Measurements from ENCODE around the gene BST2. TPM values are rescaled to one million over a fixed set of nuclear protein-coding genes. Genes with fewer than 3 reads are reported as not detected.

The BST2 gene
- polyA plus RNA-seq, 1 donor, result 31.4 TPM

GRCh38 chr19:17389957-17390664 lies 15.3 kb downstream of the BST2 start:
- peak overlapping the region; percentile 41 for H3K4me3 ChIP-seq (ENCODE audit: low read length)
- WGBS (ENCODE audit: insufficient coverage, low lambda C conversion rate), result 67% methylated on average over 1 of the region's 37 CpGs
- H3K4me1 ChIP-seq (ENCODE audit: control insufficient read depth, insufficient read depth, low read length), result peaks cover 7% of the 10 kb centered on the region
- H3K27me3 ChIP-seq (ENCODE audit: control insufficient read depth, insufficient read depth, low read length), result peaks cover 42% of the 10 kb centered on the region
- no peak overlapping the region for H3K27ac ChIP-seq (ENCODE audit: low read length)
- no peak for DNase-seq
- H3K9me3 ChIP-seq (ENCODE audit: control insufficient read depth, low read depth, low read length), result no peaks in the 10 kb centered on the region
- H3K36me3 ChIP-seq (ENCODE audit: control insufficient read depth, insufficient read depth, low read length), result no peaks in the 10 kb centered on the region

- no peak overlapping the region for H3K27ac ChIP-seq (ENCODE audit: low read length)
- no peak for DNase-seq
- no peaks in the 10 kb centered on the region for H3K36me3 ChIP-seq (ENCODE audit: control insufficient read depth, insufficient read depth, low read length)
- no peaks in the 10 kb centered on the region for H3K9me3 ChIP-seq (ENCODE audit: control insufficient read depth, low read depth, low read length)
- no peak overlapping the region for H3K4me3 ChIP-seq (ENCODE audit: low read length)
- H3K27me3 ChIP-seq (ENCODE audit: control insufficient read depth, insufficient read depth, low read length), result peaks cover 35% of the 10 kb centered on the region
- WGBS (ENCODE audit: insufficient coverage, low lambda C conversion rate), result no CpG with 5 or more reads among the region's 1 CpG
- H3K4me1 ChIP-seq (ENCODE audit: control insufficient read depth, insufficient read depth, low read length), result peaks cover 7% of the 10 kb centered on the region
Measured at GRCh38 chr19:17389288-17389687, 16.1 kb downstream of the BST2 start.

GRCh38 chr19:17385878-17386611 lies 19.4 kb downstream of the BST2 start:
- peak; percentile 36 to 37 for DNase-seq
- H3K4me1 ChIP-seq (ENCODE audit: control insufficient read depth, insufficient read depth, low read length), result no peaks in the 10 kb centered on the region
- WGBS (ENCODE audit: insufficient coverage, low lambda C conversion rate), result no CpG with 5 or more reads among the region's 20 CpGs

GRCh38 chr19:17380426-17381138 lies 24.8 kb downstream of the BST2 start:
- no CpG with 5 or more reads among the region's 5 CpGs for WGBS (ENCODE audit: insufficient coverage, low lambda C conversion rate)
- Histone ChIP-seq H3K4me3 (ENCODE audit: low read length) (no peak overlapping the region), H3K4me1 (ENCODE audit: control insufficient read depth, insufficient read depth, low read length) (no peaks in the 10 kb centered on the region), H3K9me3 (ENCODE audit: control insufficient read depth, low read depth, low read length) (no peaks in the 10 kb centered on the region), H3K27me3 (ENCODE audit: control insufficient read depth, insufficient read depth, low read length) (no peaks in the 10 kb centered on the region), H3K36me3 (ENCODE audit: control insufficient read depth, insufficient read depth, low read length) (no peaks in the 10 kb centered on the region), H3K27ac (ENCODE audit: low read length) (no peak overlapping the region)
- no peak for DNase-seq

More at GRCh38 chr19:17385878-17386611, 19.4 kb downstream of the BST2 start:
- Histone ChIP-seq H3K27ac (ENCODE audit: low read length) (no peak overlapping the region), H3K27me3 (ENCODE audit: control insufficient read depth, insufficient read depth, low read length) (peaks cover 11% of the 10 kb centered on the region), H3K9me3 (ENCODE audit: control insufficient read depth, low read depth, low read length) (no peaks in the 10 kb centered on the region), H3K4me3 (ENCODE audit: low read length) (no peak overlapping the region), H3K36me3 (ENCODE audit: control insufficient read depth, insufficient read depth, low read length) (no peaks in the 10 kb centered on the region)

- no peaks in the 10 kb centered on the region for H3K36me3 ChIP-seq (ENCODE audit: control insufficient read depth, insufficient read depth, low read length)
- no peaks in the 10 kb centered on the region for H3K27me3 ChIP-seq (ENCODE audit: control insufficient read depth, insufficient read depth, low read length)
- no peaks in the 10 kb centered on the region for H3K9me3 ChIP-seq (ENCODE audit: control insufficient read depth, low read depth, low read length)
- H3K4me1 ChIP-seq (ENCODE audit: control insufficient read depth, insufficient read depth, low read length), result no peaks in the 10 kb centered on the region
- no peak overlapping the region for H3K4me3 ChIP-seq (ENCODE audit: low read length)
- DNase-seq, result no peak
- WGBS (ENCODE audit: insufficient coverage, low lambda C conversion rate), result no CpG with 5 or more reads among the region's 14 CpGs
- no peak overlapping the region for H3K27ac ChIP-seq (ENCODE audit: low read length)
Measured at GRCh38 chr19:17379221-17379631, 26.2 kb downstream of the BST2 start.

GRCh38 chr19:17378271-17378670 lies 27.2 kb downstream of the BST2 start:
- H3K9me3 ChIP-seq (ENCODE audit: control insufficient read depth, low read depth, low read length), result no peaks in the 10 kb centered on the region
- no peak overlapping the region for H3K27ac ChIP-seq (ENCODE audit: low read length)
- no CpG with 5 or more reads among the region's 13 CpGs for WGBS (ENCODE audit: insufficient coverage, low lambda C conversion rate)
- H3K4me1 ChIP-seq (ENCODE audit: control insufficient read depth, insufficient read depth, low read length), result no peaks in the 10 kb centered on the region
- H3K36me3 ChIP-seq (ENCODE audit: control insufficient read depth, insufficient read depth, low read length), result no peaks in the 10 kb centered on the region
- no peak for DNase-seq
- H3K4me3 ChIP-seq (ENCODE audit: low read length), result no peak overlapping the region
- no peaks in the 10 kb centered on the region for H3K27me3 ChIP-seq (ENCODE audit: control insufficient read depth, insufficient read depth, low read length)

GRCh38 chr19:17376935-17377600 lies 28.4 kb downstream of the BST2 start, which contains the start of gene PLVAP:
Gene PLVAP, minus strand, starts transcription at chr19:17377342. Its CDS starts 54 bp downstream, at chr19:17377288.
- no CpG with 5 or more reads among the region's 39 CpGs for WGBS (ENCODE audit: insufficient coverage, low lambda C conversion rate)
- no peaks in the 10 kb centered on the region for H3K36me3 ChIP-seq (ENCODE audit: control insufficient read depth, insufficient read depth, low read length)
- no peak for DNase-seq
- H3K27ac ChIP-seq (ENCODE audit: low read length), result no peak within 1 kb of the TSS
- peak within 1 kb of the TSS; percentile 18 for H3K4me3 ChIP-seq (ENCODE audit: low read length)
- no peaks in the 10 kb centered on the region for H3K9me3 ChIP-seq (ENCODE audit: control insufficient read depth, low read depth, low read length)
- no peaks in the 10 kb centered on the region for H3K4me1 ChIP-seq (ENCODE audit: control insufficient read depth, insufficient read depth, low read length)
- no peaks in the 10 kb centered on the region for H3K27me3 ChIP-seq (ENCODE audit: control insufficient read depth, insufficient read depth, low read length)

GRCh38 chr19:17370026-17370587 lies 35.3 kb downstream of the BST2 start:
- no peaks in the 10 kb centered on the region for H3K36me3 ChIP-seq (ENCODE audit: control insufficient read depth, insufficient read depth, low read length)
- no peak overlapping the region for H3K4me3 ChIP-seq (ENCODE audit: low read length)
- H3K27ac ChIP-seq (ENCODE audit: low read length), result no peak overlapping the region
- no peaks in the 10 kb centered on the region for H3K27me3 ChIP-seq (ENCODE audit: control insufficient read depth, insufficient read depth, low read length)
- DNase-seq, result no peak
- 50% methylated on average over 2 of the region's 8 CpGs for WGBS (ENCODE audit: insufficient coverage, low lambda C conversion rate)
- H3K4me1 ChIP-seq (ENCODE audit: control insufficient read depth, insufficient read depth, low read length), result no peaks in the 10 kb centered on the region
- H3K9me3 ChIP-seq (ENCODE audit: control insufficient read depth, low read depth, low read length), result no peaks in the 10 kb centered on the region

- H3K27ac ChIP-seq (ENCODE audit: low read length), result no peak overlapping the region
- H3K27me3 ChIP-seq (ENCODE audit: control insufficient read depth, insufficient read depth, low read length), result no peaks in the 10 kb centered on the region
- no peak overlapping the region for H3K4me3 ChIP-seq (ENCODE audit: low read length)
- no peaks in the 10 kb centered on the region for H3K9me3 ChIP-seq (ENCODE audit: control insufficient read depth, low read depth, low read length)
- H3K36me3 ChIP-seq (ENCODE audit: control insufficient read depth, insufficient read depth, low read length), result no peaks in the 10 kb centered on the region
- no peak for DNase-seq
- no peaks in the 10 kb centered on the region for H3K4me1 ChIP-seq (ENCODE audit: control insufficient read depth, insufficient read depth, low read length)
- no CpG with 5 or more reads among the region's 22 CpGs for WGBS (ENCODE audit: insufficient coverage, low lambda C conversion rate)
Measured at GRCh38 chr19:17365361-17365760, 40.1 kb downstream of the BST2 start.
